ENCODE data around the gene RRP12. TPM values are rescaled to one million over a fixed set of nuclear protein-coding genes. Genes with fewer than 3 reads are reported as not detected.

Gene RRP12
- polyA plus RNA-seq, 1 of the 3 experiments (the other 2 are of a cell fraction) = 46.4 TPM

DNA sequence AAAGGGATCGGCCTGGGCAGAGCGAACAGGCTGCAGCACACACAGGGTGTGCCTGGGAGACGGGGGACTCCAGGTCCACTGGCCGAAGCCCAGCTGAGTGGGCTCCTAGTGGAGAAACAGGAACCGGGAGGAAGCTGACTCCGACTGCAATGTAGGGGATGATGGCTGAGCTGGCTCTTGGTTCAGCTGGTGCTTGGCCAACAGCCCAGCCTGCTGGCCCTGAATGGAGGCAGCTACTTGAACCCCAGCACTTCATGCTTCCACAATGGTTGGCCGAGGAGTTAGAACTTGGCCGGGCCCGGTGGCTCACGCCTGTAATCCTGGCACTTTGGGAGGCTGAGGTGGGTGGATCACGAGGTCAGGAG, 39.6 kb downstream of the RRP12 start (continued):
- TF ChIP-seq GABPA (IDR thresholded peaks at IDR 0.05; ENCODE audit: low read depth) (no peak), RXRA (IDR thresholded peaks at IDR 0.05; ENCODE audit: borderline replicate concordance, low read depth) (no peak), TEAD4 (IDR thresholded peaks at IDR 0.05; ENCODE audit: borderline replicate concordance, insufficient read depth) (no peak)
- TF ChIP-seq, protein P1, sequence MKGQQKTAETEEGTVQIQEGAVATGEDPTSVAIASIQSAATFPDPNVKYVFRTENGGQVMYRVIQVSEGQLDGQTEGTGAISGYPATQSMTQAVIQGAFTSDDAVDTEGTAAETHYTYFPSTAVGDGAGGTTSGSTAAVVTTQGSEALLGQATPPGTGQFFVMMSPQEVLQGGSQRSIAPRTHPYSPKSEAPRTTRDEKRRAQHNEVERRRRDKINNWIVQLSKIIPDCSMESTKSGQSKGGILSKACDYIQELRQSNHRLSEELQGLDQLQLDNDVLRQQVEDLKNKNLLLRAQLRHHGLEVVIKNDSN (IDR thresholded peaks at IDR 0.05; ENCODE audit: borderline replicate concordance, low read depth) = no peak

DNA sequence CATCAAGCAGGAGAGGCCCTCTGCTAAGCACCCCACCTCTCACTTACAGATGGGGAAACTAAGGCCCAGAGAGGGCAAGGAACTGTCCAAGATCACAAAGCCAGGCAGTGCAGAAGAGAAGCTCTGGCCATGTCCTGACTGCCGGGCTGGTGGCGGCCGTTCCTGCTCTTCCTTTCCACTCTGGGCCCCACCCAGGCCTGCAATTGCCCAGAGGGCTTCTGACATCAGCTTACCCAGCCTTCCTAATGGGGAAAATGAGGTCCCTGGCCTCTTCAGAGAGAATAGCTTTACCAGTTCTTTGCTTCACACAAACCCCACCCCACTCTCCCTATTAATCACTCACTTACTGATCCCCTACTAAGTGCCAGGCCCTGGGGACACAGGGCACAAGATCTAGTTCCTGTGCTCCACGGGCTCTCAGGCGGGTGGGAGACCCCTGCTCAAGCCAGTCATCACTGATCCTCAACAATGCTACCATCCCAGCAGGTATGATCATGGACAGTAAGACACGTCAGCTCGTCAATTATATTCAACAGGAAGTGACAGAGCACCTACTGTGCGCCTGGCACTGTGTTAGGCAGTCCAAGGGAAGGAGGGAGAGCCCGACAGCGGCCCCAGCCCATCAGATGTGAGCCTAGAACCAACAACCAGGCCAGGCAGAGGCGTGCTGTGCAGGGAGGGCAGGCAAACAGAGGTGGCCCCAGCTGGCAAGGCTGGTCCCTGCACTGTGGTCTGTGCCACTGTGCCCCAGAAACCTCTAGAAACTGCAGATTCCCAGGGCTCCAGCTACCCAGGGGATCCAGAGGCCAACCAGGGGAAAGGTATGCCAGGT, 40.2 kb downstream of the RRP12 start:
- no peaks in the 10 kb centered on the region for H3K79me2 ChIP-seq (ENCODE audit: insufficient read depth)
- H3K4me2 ChIP-seq = no peak overlapping the region
- no peaks in the 10 kb centered on the region for H4K20me1 ChIP-seq (ENCODE audit: insufficient read depth)
- H3K4me1 ChIP-seq (ENCODE audit: control insufficient read depth in 1 of 2, insufficient read depth in 2 of 2, low read depth in 1 of 2, low read length in 1 of 2) = peaks cover 0 to 6% of the 10 kb centered on the region in 2 experiments; a peak in 1 of 4 replicates
- no peaks in the 10 kb centered on the region for H3K9me2 ChIP-seq
- H3K27me3 ChIP-seq (ENCODE audit: insufficient read depth) = no peaks in the 10 kb centered on the region
- H3K9me3 ChIP-seq = no peaks in the 10 kb centered on the region
- H2AFZ ChIP-seq (ENCODE audit: low read depth) = no peak overlapping the region
- ChIA-PET CTCF (interaction anchor here (3.3 kb wide), 1 partner anchor 82 kb away, joined by 17 read pairs; no protein-coding TSS in a partner anchor), POLR2A (interaction anchor here (0.5 to 1.7 kb wide), 2 partner anchors 40 to 54 kb away, joined by 4 read pairs; no protein-coding TSS in a partner anchor)
- no peak overlapping the region for H3K4me3 ChIP-seq (ENCODE audit: low read depth in 2 of 2, low read length in 1 of 2)
- no peaks in the 10 kb centered on the region for H3F3A ChIP-seq (replicated peaks; ENCODE audit: insufficient read depth)
- no peak for DNase-seq
- H3K9ac ChIP-seq = no peak overlapping the region
- WGBS (ENCODE audit: low lambda C conversion rate) = 97% methylated on average over 9 of the region's 11 CpGs
- TF ChIP-seq NFIC (IDR thresholded peaks at IDR 0.05; ENCODE audit: borderline replicate concordance) (no peak), RXRA (IDR thresholded peaks at IDR 0.05; ENCODE audit: borderline replicate concordance, low read depth) (no peak), SIN3A (IDR thresholded peaks at IDR 0.05; ENCODE audit: borderline replicate concordance, low read depth, low read length) (no peak), JUND (IDR thresholded peaks at IDR 0.05) (no peak), RFX5 (IDR thresholded peaks at IDR 0.05; ENCODE audit: low read length) (no peak), CHD2 (IDR thresholded peaks at IDR 0.05; ENCODE audit: low read length, partially characterized antibody) (no peak), FOXM1 (IDR thresholded peaks at IDR 0.05; ENCODE audit: low read depth) (no peak), FOXJ3 (CRISPR knock-in tag; IDR thresholded peaks at IDR 0.05) (no peak)
- TF ChIP-seq, protein P2, sequence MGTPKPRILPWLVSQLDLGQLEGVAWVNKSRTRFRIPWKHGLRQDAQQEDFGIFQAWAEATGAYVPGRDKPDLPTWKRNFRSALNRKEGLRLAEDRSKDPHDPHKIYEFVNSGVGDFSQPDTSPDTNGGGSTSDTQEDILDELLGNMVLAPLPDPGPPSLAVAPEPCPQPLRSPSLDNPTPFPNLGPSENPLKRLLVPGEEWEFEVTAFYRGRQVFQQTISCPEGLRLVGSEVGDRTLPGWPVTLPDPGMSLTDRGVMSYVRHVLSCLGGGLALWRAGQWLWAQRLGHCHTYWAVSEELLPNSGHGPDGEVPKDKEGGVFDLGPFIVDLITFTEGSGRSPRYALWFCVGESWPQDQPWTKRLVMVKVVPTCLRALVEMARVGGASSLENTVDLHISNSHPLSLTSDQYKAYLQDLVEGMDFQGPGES (IDR thresholded peaks at IDR 0.05; ENCODE audit: low read depth, low read length) = no peak
- TF ChIP-seq, protein P3, sequence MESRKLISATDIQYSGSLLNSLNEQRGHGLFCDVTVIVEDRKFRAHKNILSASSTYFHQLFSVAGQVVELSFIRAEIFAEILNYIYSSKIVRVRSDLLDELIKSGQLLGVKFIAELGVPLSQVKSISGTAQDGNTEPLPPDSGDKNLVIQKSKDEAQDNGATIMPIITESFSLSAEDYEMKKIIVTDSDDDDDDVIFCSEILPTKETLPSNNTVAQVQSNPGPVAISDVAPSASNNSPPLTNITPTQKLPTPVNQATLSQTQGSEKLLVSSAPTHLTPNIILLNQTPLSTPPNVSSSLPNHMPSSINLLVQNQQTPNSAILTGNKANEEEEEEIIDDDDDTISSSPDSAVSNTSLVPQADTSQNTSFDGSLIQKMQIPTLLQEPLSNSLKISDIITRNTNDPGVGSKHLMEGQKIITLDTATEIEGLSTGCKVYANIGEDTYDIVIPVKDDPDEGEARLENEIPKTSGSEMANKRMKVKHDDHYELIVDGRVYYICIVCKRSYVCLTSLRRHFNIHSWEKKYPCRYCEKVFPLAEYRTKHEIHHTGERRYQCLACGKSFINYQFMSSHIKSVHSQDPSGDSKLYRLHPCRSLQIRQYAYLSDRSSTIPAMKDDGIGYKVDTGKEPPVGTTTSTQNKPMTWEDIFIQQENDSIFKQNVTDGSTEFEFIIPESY (IDR thresholded peaks at IDR 0.05; ENCODE audit: borderline replicate concordance, low read depth) = no peak
- H3K27ac ChIP-seq (ENCODE audit: low read depth in 2 of 2, low read length in 1 of 2) = no peak overlapping the region
- peaks cover 12 to 80% of the 10 kb centered on the region in 2 experiments for H3K36me3 ChIP-seq (replicated peaks in 1 of 2; ENCODE audit: control insufficient read depth in 1 of 2, insufficient read depth in 2 of 2, low read length in 1 of 2)
